WTC11 (cell line): Measurements from ENCODE around the gene CRB2. TPM values are rescaled to one million over a fixed set of nuclear protein-coding genes. Genes with fewer than 3 reads are reported as not detected.

ENCODE experiments used
- ATAC-seq: fragments of 200-7000 bp; cut with Tn5 transposase; 2 replicates; pipeline ENCODE4 v1.10.0; 2021; ENCODE audit warnings: mild to moderate bottlenecking, moderate library complexity
- CTCF ChIA-PET: fragments of 300-600 bp; sonication (Branson Sonifier 250); formaldehyde crosslinking; loops from one replicate; lab custom pipeline; 2021; ENCODE audit warnings: antibody characterized with exemption; lab: Charles Lee
- POLR2A ChIA-PET: fragments of 350-600 bp; sonication (Branson Sonifier 250); formaldehyde crosslinking; loops from one replicate; lab custom pipeline; 2021; ENCODE audit warnings: antibody characterized with exemption; lab: Charles Lee
- DNase-seq: peaks from one replicate; pipeline ENCODE4 v3.0.0; 2021; ENCODE audit warnings: low spot score
- H3K27ac Mint-ChIP-seq: 2 replicates; pipeline ENCODE4 v1.8.0; 2021; ENCODE audit warnings: mixed read lengths
- H3K27me3 Mint-ChIP-seq: 2 replicates; pipeline ENCODE4 v1.8.0; 2021; ENCODE audit warnings: low read depth, mild to moderate bottlenecking, moderate library complexity, mixed read lengths
- H3K36me3 Mint-ChIP-seq: 2 replicates; pipeline ENCODE4 v1.8.0; 2021; ENCODE audit warnings: mixed read lengths
- H3K4me1 Mint-ChIP-seq: 2 replicates; pipeline ENCODE4 v1.8.0; 2022; ENCODE audit warnings: mixed read lengths
- H3K4me3 Mint-ChIP-seq: 2 replicates; pipeline ENCODE4 v1.8.0; 2021; ENCODE audit warnings: mild to moderate bottlenecking, moderate library complexity, mixed read lengths
- H3K9me3 Mint-ChIP-seq: 2 replicates; pipeline ENCODE4 v1.8.0; 2021; ENCODE audit warnings: mixed read lengths
- ARID4B ChIP-seq: sonication (generic); formaldehyde crosslinking; IDR thresholded peaks from 2 replicates; pipeline ENCODE4 v1.8.0; 2023; ENCODE audit warnings: missing genetic modification reagents, mild to moderate bottlenecking, borderline replicate concordance
- CBFB ChIP-seq: sonication (generic); formaldehyde crosslinking; IDR thresholded peaks from 2 replicates; pipeline ENCODE4 v1.8.1; 2022; ENCODE audit warnings: mild to moderate bottlenecking, low read depth, missing genetic modification reagents
- CTCF ChIP-seq: fragments of 200-600 bp; IDR thresholded peaks from 2 replicates; pipeline ENCODE4 v1.8.0; 2022; ENCODE audit warnings: antibody characterized with exemption
- HMGA2 ChIP-seq: fragments of 250-450 bp; sonication (Bioruptor Pico); IDR thresholded peaks from 2 replicates; pipeline ENCODE4 v1.4.0; 2021; ENCODE audit warnings: mild to moderate bottlenecking, moderate library complexity
- MAX ChIP-seq: sonication (generic); formaldehyde crosslinking; IDR thresholded peaks from 2 replicates; pipeline ENCODE4 v1.8.0; 2022; ENCODE audit warnings: mild to moderate bottlenecking, missing genetic modification reagents
- NFATC4 ChIP-seq: fragments of 250-450 bp; sonication (Bioruptor Pico); IDR thresholded peaks from 2 replicates; pipeline ENCODE4 v1.9.0; 2021; ENCODE audit warnings: mild to moderate bottlenecking
- NFE2L1 ChIP-seq: sonication (generic); formaldehyde crosslinking; IDR thresholded peaks from 2 replicates; pipeline ENCODE4 v1.8.1; 2023; ENCODE audit warnings: missing genetic modification reagents
- SMAD4 ChIP-seq: sonication (generic); formaldehyde crosslinking; IDR thresholded peaks from 2 replicates; pipeline ENCODE4 v1.8.0; 2022; ENCODE audit warnings: mild to moderate bottlenecking, missing genetic modification reagents
- SOX15 ChIP-seq: fragments of 250-450 bp; sonication (Bioruptor Pico); IDR thresholded peaks from 2 replicates; pipeline ENCODE4 v1.9.0; 2021; ENCODE audit warnings: mild to moderate bottlenecking
- TEAD1 ChIP-seq: sonication (generic); formaldehyde crosslinking; IDR thresholded peaks from 2 replicates; pipeline ENCODE4 v1.8.0; 2022; ENCODE audit warnings: mild to moderate bottlenecking, missing genetic modification reagents
- ZBTB43 ChIP-seq: sonication (generic); formaldehyde crosslinking; IDR thresholded peaks from 2 replicates; pipeline ENCODE4 v1.8.1; 2023; ENCODE audit warnings: mild to moderate bottlenecking, missing genetic modification reagents
- ZNF138 ChIP-seq: sonication (generic); formaldehyde crosslinking; conservative IDR thresholded peaks from 2 replicates; pipeline ENCODE4 v1.8.1; 2022; ENCODE audit warnings: mild to moderate bottlenecking, moderate library complexity, missing genetic modification reagents
- ZNF317 ChIP-seq: sonication (generic); formaldehyde crosslinking; IDR thresholded peaks from 2 replicates; pipeline ENCODE4 v1.8.1; 2023; ENCODE audit warnings: low read depth, mild to moderate bottlenecking, moderate library complexity, missing genetic modification reagents, borderline replicate concordance
- ZNF416 ChIP-seq: fragments of 250-450 bp; sonication (Bioruptor Pico); IDR thresholded peaks from 2 replicates; pipeline ENCODE4 v1.9.0; 2021; ENCODE audit warnings: mild to moderate bottlenecking, inconsistent platforms
- total RNA-seq: library from RNA; stranded (reverse); gene quantifications from 3 replicates; pipeline ENCODE4 v1.2.3, GENCODE V29; 2021
- TF ChIP-seq, protein P1 (sequence below): sonication (generic); formaldehyde crosslinking; IDR thresholded peaks from 2 replicates; pipeline ENCODE4 v1.8.0; 2022; ENCODE audit warnings: mild to moderate bottlenecking, missing genetic modification reagents
- TF ChIP-seq, protein P2 (sequence below): fragments of 250-450 bp; sonication (Bioruptor Pico); IDR thresholded peaks from 2 replicates; pipeline ENCODE4 v1.8.0; 2021; ENCODE audit warnings: mild to moderate bottlenecking

Gene CRB2
- total RNA-seq, 1 experiment from 2014 or later, result 3.5 TPM

DNA sequence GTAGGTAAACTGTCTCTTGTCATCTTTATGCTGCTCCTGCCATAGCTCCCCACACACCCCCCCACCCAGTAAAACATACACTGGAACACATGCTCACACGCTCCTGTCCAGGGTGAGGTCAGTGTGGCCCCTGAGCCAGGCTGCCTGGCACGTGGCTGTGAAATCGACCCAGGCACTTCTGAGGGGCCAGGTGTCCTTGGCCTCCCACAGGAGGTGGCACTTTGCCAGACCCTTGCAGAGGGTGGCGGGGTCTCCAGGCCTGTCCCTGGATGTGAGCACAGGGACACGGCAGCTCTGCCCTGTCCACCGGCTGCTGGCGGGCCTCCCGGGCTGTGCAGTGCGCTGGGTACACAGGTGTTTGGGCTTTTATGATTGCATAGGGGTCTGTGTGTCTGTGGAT lies 10.0 kb upstream of the CRB2 start:
- CTCF ChIA-PET, result interaction anchor here (1.6 kb wide), 1 partner anchor 253 kb away, joined by 4 read pairs; no protein-coding TSS in a partner anchor
- Mint-ChIP-seq H3K9me3 (no peaks in the 10 kb centered on the region), H3K27me3 (no peaks in the 10 kb centered on the region), H3K36me3 (no peaks in the 10 kb centered on the region), H3K27ac (no peak overlapping the region), H3K4me1 (peaks cover 3% of the 10 kb centered on the region; the same call in 1 of the 2 replicates), H3K4me3 (no peak overlapping the region)
- no peak for TF ChIP-seq CBFB (CRISPR knock-in tag)
- no peak for TF ChIP-seq TEAD1 (CRISPR knock-in tag)
- TF ChIP-seq SOX15, result no peak
- no peak for TF ChIP-seq MAX (CRISPR knock-in tag)
- TF ChIP-seq, protein P1, sequence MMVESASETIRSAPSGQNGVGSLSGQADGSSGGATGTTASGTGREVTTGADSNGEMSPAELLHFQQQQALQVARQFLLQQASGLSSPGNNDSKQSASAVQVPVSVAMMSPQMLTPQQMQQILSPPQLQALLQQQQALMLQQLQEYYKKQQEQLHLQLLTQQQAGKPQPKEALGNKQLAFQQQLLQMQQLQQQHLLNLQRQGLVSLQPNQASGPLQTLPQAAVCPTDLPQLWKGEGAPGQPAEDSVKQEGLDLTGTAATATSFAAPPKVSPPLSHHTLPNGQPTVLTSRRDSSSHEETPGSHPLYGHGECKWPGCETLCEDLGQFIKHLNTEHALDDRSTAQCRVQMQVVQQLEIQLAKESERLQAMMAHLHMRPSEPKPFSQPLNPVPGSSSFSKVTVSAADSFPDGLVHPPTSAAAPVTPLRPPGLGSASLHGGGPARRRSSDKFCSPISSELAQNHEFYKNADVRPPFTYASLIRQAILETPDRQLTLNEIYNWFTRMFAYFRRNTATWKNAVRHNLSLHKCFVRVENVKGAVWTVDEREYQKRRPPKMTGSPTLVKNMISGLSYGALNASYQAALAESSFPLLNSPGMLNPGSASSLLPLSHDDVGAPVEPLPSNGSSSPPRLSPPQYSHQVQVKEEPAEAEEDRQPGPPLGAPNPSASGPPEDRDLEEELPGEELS, result no peak
- no peak for TF ChIP-seq NFATC4 (CRISPR knock-in tag)
- TF ChIP-seq CTCF, result no peak
- no peak for TF ChIP-seq NFE2L1 (CRISPR knock-in tag)
- TF ChIP-seq ZNF138 (CRISPR knock-in tag), result no peak
- POLR2A ChIA-PET, result no interaction called here
- no peak for ATAC-seq
- DNase-seq, result no peak

GRCh38 chr9:123346826-123347225 lies 9.2 kb upstream of the CRB2 start:
- peaks cover 3% of the 10 kb centered on the region; the same call in 1 of the 2 replicates for H3K4me1 Mint-ChIP-seq
- H3K27ac Mint-ChIP-seq, result no peak overlapping the region
- H3K36me3 Mint-ChIP-seq, result no peaks in the 10 kb centered on the region
- H3K4me3 Mint-ChIP-seq, result no peak overlapping the region
- H3K9me3 Mint-ChIP-seq, result no peaks in the 10 kb centered on the region
- ChIA-PET CTCF (no interaction called here), POLR2A (no interaction called here)
- DNase-seq, result no peak
- H3K27me3 Mint-ChIP-seq, result no peaks in the 10 kb centered on the region
- TF ChIP-seq, protein P2, sequence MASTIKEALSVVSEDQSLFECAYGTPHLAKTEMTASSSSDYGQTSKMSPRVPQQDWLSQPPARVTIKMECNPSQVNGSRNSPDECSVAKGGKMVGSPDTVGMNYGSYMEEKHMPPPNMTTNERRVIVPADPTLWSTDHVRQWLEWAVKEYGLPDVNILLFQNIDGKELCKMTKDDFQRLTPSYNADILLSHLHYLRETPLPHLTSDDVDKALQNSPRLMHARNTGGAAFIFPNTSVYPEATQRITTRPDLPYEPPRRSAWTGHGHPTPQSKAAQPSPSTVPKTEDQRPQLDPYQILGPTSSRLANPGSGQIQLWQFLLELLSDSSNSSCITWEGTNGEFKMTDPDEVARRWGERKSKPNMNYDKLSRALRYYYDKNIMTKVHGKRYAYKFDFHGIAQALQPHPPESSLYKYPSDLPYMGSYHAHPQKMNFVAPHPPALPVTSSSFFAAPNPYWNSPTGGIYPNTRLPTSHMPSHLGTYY (CRISPR knock-in tag), result no peak
- TF ChIP-seq ZNF317 (no peak), ZBTB43 (CRISPR knock-in tag) (no peak), NFE2L1 (CRISPR knock-in tag) (no peak)
- TF ChIP-seq, all 79 proteins: peak for 0
- ATAC-seq, result no peak

DNA sequence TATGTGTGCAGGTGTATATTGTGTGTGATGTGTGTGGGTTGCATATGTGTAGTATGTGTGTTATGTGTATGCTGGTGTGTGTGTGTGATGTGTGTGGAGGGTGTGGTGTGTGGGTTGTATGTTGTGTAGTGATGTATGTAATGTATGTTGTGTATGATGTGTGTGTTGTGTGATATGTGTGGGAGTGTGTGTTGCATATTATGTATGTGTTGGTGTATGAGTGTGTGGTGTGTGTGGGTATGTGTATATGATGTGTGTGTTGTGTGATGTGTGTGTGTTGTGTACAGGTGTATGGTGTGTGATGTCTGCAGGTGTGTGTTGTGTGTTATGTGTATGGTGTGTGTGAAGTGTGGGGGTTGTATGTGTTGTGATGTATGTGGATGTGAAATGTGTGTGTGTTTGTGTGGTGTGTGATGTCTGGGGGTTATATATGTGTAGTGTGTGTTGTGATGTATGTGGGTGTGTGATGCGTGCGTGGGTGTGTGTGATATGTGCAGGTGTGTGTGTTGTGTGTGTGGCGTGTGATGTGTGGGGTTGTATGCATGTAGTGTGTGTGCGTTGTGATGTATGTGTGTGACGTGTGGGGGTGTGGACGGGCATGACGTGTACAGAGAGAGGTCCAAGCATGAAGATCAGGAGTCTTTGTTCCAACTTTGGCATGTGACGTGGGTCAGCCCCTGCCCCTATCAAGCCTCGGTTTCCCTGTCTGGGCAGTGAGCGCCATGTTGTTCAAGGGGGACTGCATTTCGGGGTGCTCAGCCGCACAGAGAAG lies 8.5 kb upstream of the CRB2 start:
- peaks cover 3% of the 10 kb centered on the region; the same call in 1 of the 2 replicates for H3K4me1 Mint-ChIP-seq
- H3K27me3 Mint-ChIP-seq, result peaks cover 2% of the 10 kb centered on the region
- DNase-seq (no peak), ATAC-seq (no peak)
- no peak overlapping the region for H3K4me3 Mint-ChIP-seq
- ChIA-PET CTCF (no interaction called here), POLR2A (no interaction called here)
- H3K36me3 Mint-ChIP-seq, result no peaks in the 10 kb centered on the region
- no peak overlapping the region for H3K27ac Mint-ChIP-seq
- no peaks in the 10 kb centered on the region for H3K9me3 Mint-ChIP-seq
- TF ChIP-seq SMAD4, result no peak
- no peak for TF ChIP-seq ZBTB43 (CRISPR knock-in tag)
- no peak for TF ChIP-seq ZNF416 (CRISPR knock-in tag)
- TF ChIP-seq ARID4B (CRISPR knock-in tag), result no peak
- no peak for TF ChIP-seq HMGA2 (CRISPR knock-in tag)
